PC-3 (cell line): Measurements from ENCODE around the gene ALDH3B2. TPM values are rescaled to one million over a fixed set of nuclear protein-coding genes. Genes with fewer than 3 reads are reported as not detected.

Experiments used
- ATAC-seq: fragments of 200-7000 bp; cut with Tn5 transposase; 2 replicates; pipeline ENCODE4 v1.9.1; 2020; ENCODE audit warnings: mild to moderate bottlenecking, moderate library complexity
- BruUV-seq: library from RNA; stranded (reverse); fragments of 400-500 nt; replicated peaks from 2 replicates; lab custom pipeline; 2021; lab: Mats Ljungman, UMichigan
- CTCF ChIA-PET: fragments of 300-600 bp; sonication (Branson Sonifier 250); formaldehyde crosslinking; loops from one replicate; lab custom pipeline; 2022; ENCODE audit warnings: antibody characterized with exemption; lab: Charles Lee
- POLR2A ChIA-PET: fragments of 300-600 bp; sonication (Branson Sonifier 250); formaldehyde crosslinking; loops from one replicate; lab custom pipeline; 2022; ENCODE audit warnings: antibody characterized with exemption; ENCODE audit not compliant: unreplicated experiment; lab: Charles Lee
- DNase-seq: peaks from one replicate; pipeline ENCODE4 v3.0.0-alpha.2; 2015
- H2AFZ ChIP-seq: fragments of 300-600 bp; sonication (generic); 2 replicates; pipeline ENCODE4 v1.6.0; 2016; ENCODE audit warnings: antibody characterized with exemption, low read length
- H3F3A ChIP-seq: fragments of 300-600 bp; sonication (generic); one replicate; pipeline ENCODE4 v1.6.0; 2017; ENCODE audit warnings: antibody characterized with exemption, low read length, control low read depth, mild to moderate bottlenecking; ENCODE audit not compliant: unreplicated experiment
- H3K27ac ChIP-seq: fragments of 300-600 bp; sonication (generic); 2 replicates; pipeline ENCODE4 v1.5.1; 2016; ENCODE audit warnings: mild to moderate bottlenecking, low read length
- H3K27me3 ChIP-seq: fragments of 300-600 bp; sonication (generic); 2 replicates; pipeline ENCODE4 v1.6.1; 2016; ENCODE audit warnings: low read length, mixed read lengths
- H3K36me3 ChIP-seq: fragments of 300-600 bp; sonication (generic); 2 replicates; pipeline ENCODE4 v1.6.1; 2016; ENCODE audit warnings: low read depth, mixed run types, low read length, mixed read lengths
- H3K4me1 ChIP-seq: fragments of 300-600 bp; sonication (generic); 2 replicates; pipeline ENCODE4 v1.5.1; 2016; ENCODE audit warnings: low read length; ENCODE audit not compliant: insufficient read depth
- H3K4me2 ChIP-seq: fragments of 300-600 bp; sonication (generic); 2 replicates; pipeline ENCODE4 v1.6.0; 2016; ENCODE audit warnings: low read length
- H3K4me3 ChIP-seq: fragments of 300-600 bp; sonication (generic); 2 replicates; pipeline ENCODE4 v1.5.1; 2016; ENCODE audit warnings: mild to moderate bottlenecking, low read length, mixed read lengths
- H3K79me2 ChIP-seq: fragments of 300-600 bp; sonication (generic); 2 replicates; pipeline ENCODE4 v1.6.1; 2017; ENCODE audit warnings: low read length, mixed read lengths
- H3K9ac ChIP-seq: fragments of 300-600 bp; sonication (generic); 2 replicates; pipeline ENCODE4 v1.6.0; 2016; ENCODE audit warnings: mild to moderate bottlenecking, low read length
- H3K9me2 ChIP-seq: fragments of 300-600 bp; sonication (generic); replicated peaks from 2 replicates; pipeline ENCODE4 v1.6.1; 2016; ENCODE audit warnings: mixed run types, low read length, mixed read lengths
- H3K9me3 ChIP-seq: fragments of 300-600 bp; sonication (generic); 2 replicates; pipeline ENCODE4 v1.6.1; 2016; ENCODE audit warnings: low read length, mixed read lengths
- H4K20me1 ChIP-seq: fragments of 300-600 bp; sonication (generic); 2 replicates; pipeline ENCODE4 v1.6.1; 2016; ENCODE audit warnings: low read length, mixed read lengths
- EZH2 ChIP-seq: fragments of 300-600 bp; sonication (generic); IDR thresholded peaks from one replicate; pipeline ENCODE4 v1.6.1; 2017; ENCODE audit warnings: antibody characterized with exemption, mild to moderate bottlenecking, low read length; ENCODE audit not compliant: unreplicated experiment
- EZH2phosphoT487 ChIP-seq: fragments of 300-600 bp; sonication (generic); IDR thresholded peaks from 2 replicates; pipeline ENCODE4 v1.6.1; 2018; ENCODE audit warnings: mild to moderate bottlenecking, antibody characterized with exemption, low read length, borderline replicate concordance
- intact Hi-C: fragments of 100-400 bp; cut with micrococcal nuclease; formaldehyde crosslinking; loops from 2 replicates; pipeline ENCODE4 v1.9.0; 2023
- total RNA-seq: library from RNA; depleted of rRNA; stranded (reverse); fragments of >200 nt; gene quantifications from 2 replicates; pipeline ENCODE4 v1.2.3, GENCODE V29; 2014; rRNA removed
- TF ChIP-seq, protein P1 (sequence below): fragments of 300-600 bp; sonication (generic); conservative IDR thresholded peaks from 2 replicates; pipeline ENCODE4 v1.5.1; 2017; ENCODE audit warnings: antibody characterized with exemption, low read depth, mild to moderate bottlenecking, low read length

The ALDH3B2 gene
- total RNA-seq, 1 experiment from 2014 or later: not detected

DNA sequence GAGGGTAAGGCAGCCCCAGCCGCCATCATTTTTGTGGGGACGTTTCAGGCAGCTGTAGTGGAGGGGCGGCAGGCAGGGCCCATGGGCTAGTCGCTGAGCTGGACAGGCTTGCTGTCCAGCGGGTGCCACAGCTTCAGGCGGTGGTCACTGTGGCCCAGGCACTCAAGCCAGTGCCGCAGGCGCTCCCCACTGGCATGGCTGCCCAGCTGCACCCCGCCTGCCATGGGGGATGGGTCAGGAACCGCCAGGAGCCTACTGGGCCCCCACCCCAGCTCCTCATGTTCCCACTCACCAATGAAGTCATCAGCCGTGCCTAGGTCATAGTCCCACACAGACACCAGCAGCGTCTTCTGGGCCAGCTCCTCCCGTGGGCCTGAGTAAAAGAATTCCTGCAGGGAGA lies 61.7 kb downstream of the ALDH3B2 start:
- Histone ChIP-seq H3K4me2 (no peak overlapping the region), H3K27me3 (no peaks in the 10 kb centered on the region), H3K36me3 (peaks cover 28% of the 10 kb centered on the region), H3K9me3 (no peaks in the 10 kb centered on the region), H3F3A (no peaks in the 10 kb centered on the region), H3K27ac (no peak overlapping the region), H3K9me2 (no peaks in the 10 kb centered on the region), H4K20me1 (no peaks in the 10 kb centered on the region), H3K79me2 (peaks cover 13% of the 10 kb centered on the region), H3K4me3 (no peak overlapping the region), H3K4me1 (peaks cover 4% of the 10 kb centered on the region; the same call in 1 of the 2 replicates), H2AFZ (no peak overlapping the region), H3K9ac (no peak overlapping the region)
- DNase-seq (no peak), ATAC-seq (no peak)
- ChIA-PET CTCF (no interaction called here), POLR2A (no interaction called here)
- TF ChIP-seq EZH2phosphoT487: no peak
- TF ChIP-seq, protein P1, sequence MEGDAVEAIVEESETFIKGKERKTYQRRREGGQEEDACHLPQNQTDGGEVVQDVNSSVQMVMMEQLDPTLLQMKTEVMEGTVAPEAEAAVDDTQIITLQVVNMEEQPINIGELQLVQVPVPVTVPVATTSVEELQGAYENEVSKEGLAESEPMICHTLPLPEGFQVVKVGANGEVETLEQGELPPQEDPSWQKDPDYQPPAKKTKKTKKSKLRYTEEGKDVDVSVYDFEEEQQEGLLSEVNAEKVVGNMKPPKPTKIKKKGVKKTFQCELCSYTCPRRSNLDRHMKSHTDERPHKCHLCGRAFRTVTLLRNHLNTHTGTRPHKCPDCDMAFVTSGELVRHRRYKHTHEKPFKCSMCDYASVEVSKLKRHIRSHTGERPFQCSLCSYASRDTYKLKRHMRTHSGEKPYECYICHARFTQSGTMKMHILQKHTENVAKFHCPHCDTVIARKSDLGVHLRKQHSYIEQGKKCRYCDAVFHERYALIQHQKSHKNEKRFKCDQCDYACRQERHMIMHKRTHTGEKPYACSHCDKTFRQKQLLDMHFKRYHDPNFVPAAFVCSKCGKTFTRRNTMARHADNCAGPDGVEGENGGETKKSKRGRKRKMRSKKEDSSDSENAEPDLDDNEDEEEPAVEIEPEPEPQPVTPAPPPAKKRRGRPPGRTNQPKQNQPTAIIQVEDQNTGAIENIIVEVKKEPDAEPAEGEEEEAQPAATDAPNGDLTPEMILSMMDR: no peak
- no peak for TF ChIP-seq EZH2
- intact Hi-C loops: no loop called here
- BruUV-seq: no TSS peak

Other genes starting within 250 kb of the ALDH3B2 start
- gene RPS6KB2, start 246.1 kb downstream of the ALDH3B2 start, total RNA-seq: 170 and 208 TPM in 2 replicates
- 0.15 and 0.29 TPM in 2 replicates for gene PTPRCAP, start 236.9 kb downstream of the ALDH3B2 start, total RNA-seq
- 209 and 250 TPM in 2 replicates for gene CORO1B, start 231.1 kb downstream of the ALDH3B2 start, total RNA-seq
- not detected in 2 replicates for gene GPR152, start 221.9 kb downstream of the ALDH3B2 start, total RNA-seq
- gene CABP4, start 219.3 kb downstream of the ALDH3B2 start, total RNA-seq: 0.55 TPM in 1 of 2 replicates, not detected in the other
- gene TMEM134, start 205.4 kb downstream of the ALDH3B2 start, total RNA-seq: 73.5 and 107 TPM in 2 replicates
- gene AIP, start 191.6 kb downstream of the ALDH3B2 start, total RNA-seq: 155 and 171 TPM in 2 replicates
- gene PITPNM1, start 169.3 kb downstream of the ALDH3B2 start, total RNA-seq: 79.8 and 95.4 TPM in 2 replicates
- gene CDK2AP2, start 166.5 kb downstream of the ALDH3B2 start, total RNA-seq: 74.9 and 87.4 TPM in 2 replicates
- gene CABP2, start 151.2 kb downstream of the ALDH3B2 start, total RNA-seq: not detected in 2 replicates
- 1,049 and 1,154 TPM in 2 replicates for gene GSTP1, start 90.8 kb downstream of the ALDH3B2 start, total RNA-seq
- gene NDUFV1, start 67.7 kb downstream of the ALDH3B2 start, total RNA-seq: 499 and 686 TPM in 2 replicates
- gene NUDT8, start 44.7 kb downstream of the ALDH3B2 start, total RNA-seq: 36.3 and 50.6 TPM in 2 replicates
- not detected in 2 replicates for gene TBX10, start 34.9 kb downstream of the ALDH3B2 start, total RNA-seq
- gene ACY3, start 23.9 kb downstream of the ALDH3B2 start, total RNA-seq: not detected in 2 replicates